C4-2B (cell line): Measurements from ENCODE around the gene HK1.

Experiments used
- ZFX ChIP-seq: fragments of 450-650 bp; IDR thresholded peaks from 2 replicates; pipeline ENCODE4 v1.6.1; 2017
- TF ChIP-seq, protein P1 (sequence below): fragments of 450-650 bp; conservative IDR thresholded peaks from 2 replicates; pipeline ENCODE4 v1.5.1; 2017; ENCODE audit warnings: mild to moderate bottlenecking

DNA sequence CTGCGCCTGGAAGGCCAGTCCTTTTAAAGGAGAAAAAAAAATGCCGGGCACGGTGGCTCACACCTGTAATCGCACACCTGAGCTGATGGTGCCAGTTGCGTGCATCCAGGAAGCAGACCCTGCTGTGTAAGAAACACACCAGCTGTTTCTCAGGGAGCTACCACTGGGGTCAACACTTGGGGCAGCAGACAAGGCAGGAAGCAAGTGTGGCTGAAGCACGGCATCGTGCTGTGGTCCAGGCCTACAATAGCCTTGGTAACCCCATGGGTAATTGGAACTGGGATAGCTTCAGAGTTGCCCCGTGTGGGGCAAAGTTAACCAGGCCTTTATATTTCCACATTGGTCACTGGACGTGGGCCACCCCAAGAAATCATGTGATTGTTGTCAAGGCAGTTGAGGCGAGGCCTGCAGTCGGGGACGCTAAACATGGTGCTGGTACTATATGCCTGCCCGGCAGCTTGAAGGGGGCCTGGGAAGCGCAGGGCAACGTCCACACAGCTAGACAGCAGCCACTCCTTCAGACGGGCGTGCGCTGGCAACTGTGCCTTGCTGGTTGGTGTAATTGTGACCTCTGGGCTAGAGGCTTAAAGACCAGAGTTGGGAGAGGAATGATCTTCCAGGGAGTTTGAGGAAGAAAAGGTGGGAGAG lies 140.9 kb downstream of the HK1 start:
- TF ChIP-seq, protein P1, sequence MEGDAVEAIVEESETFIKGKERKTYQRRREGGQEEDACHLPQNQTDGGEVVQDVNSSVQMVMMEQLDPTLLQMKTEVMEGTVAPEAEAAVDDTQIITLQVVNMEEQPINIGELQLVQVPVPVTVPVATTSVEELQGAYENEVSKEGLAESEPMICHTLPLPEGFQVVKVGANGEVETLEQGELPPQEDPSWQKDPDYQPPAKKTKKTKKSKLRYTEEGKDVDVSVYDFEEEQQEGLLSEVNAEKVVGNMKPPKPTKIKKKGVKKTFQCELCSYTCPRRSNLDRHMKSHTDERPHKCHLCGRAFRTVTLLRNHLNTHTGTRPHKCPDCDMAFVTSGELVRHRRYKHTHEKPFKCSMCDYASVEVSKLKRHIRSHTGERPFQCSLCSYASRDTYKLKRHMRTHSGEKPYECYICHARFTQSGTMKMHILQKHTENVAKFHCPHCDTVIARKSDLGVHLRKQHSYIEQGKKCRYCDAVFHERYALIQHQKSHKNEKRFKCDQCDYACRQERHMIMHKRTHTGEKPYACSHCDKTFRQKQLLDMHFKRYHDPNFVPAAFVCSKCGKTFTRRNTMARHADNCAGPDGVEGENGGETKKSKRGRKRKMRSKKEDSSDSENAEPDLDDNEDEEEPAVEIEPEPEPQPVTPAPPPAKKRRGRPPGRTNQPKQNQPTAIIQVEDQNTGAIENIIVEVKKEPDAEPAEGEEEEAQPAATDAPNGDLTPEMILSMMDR = no peak
- no peak for TF ChIP-seq ZFX
